Neural progenitor cell (in vitro differentiated cells): ENCODE data around the gene NDFIP1. TPM values are rescaled to one million over a fixed set of nuclear protein-coding genes. Genes with fewer than 3 reads are reported as not detected.

ENCODE experiments used
- DNase-seq: peaks from one replicate; pipeline ENCODE4 v3.0.0-alpha.2; 2016; ENCODE audit warnings: low spot score
- H2AFZ ChIP-seq: fragments of 200-600 bp; sonication (generic); replicated peaks from 2 replicates; pipeline ENCODE4 v1.6.1; 2016; ENCODE audit warnings: antibody characterized with exemption
- H3F3A ChIP-seq: fragments of 200-600 bp; sonication (generic); 2 replicates; pipeline ENCODE4 v1.6.1; 2016; ENCODE audit warnings: antibody characterized with exemption, low read depth
- H3K27ac ChIP-seq: fragments of 200-600 bp; sonication (generic); 2 replicates; pipeline ENCODE4 v1.5.1; 2016; ENCODE audit warnings: mild to moderate bottlenecking
- H3K27me3 ChIP-seq: fragments of 200-600 bp; sonication (generic); 2 replicates; pipeline ENCODE4 v1.6.1; 2016; ENCODE audit warnings: mild to moderate bottlenecking, moderate library complexity
- H3K36me3 ChIP-seq: fragments of 200-600 bp; sonication (generic); 2 replicates; pipeline ENCODE4 v1.5.1; 2016
- H3K4me1 ChIP-seq: fragments of 200-600 bp; sonication (generic); 2 replicates; pipeline ENCODE4 v1.6.1; 2016; ENCODE audit warnings: mixed run types
- H3K4me2 ChIP-seq: fragments of 200-600 bp; sonication (generic); 2 replicates; pipeline ENCODE4 v1.6.1; 2016
- H3K4me3 ChIP-seq: fragments of 200-600 bp; sonication (generic); 2 replicates; pipeline ENCODE4 v1.5.1; 2016
- H3K79me2 ChIP-seq: fragments of 200-600 bp; sonication (generic); 2 replicates; pipeline ENCODE4 v1.6.1; 2016; ENCODE audit warnings: low read depth
- H3K9ac ChIP-seq: fragments of 200-600 bp; sonication (generic); 2 replicates; pipeline ENCODE4 v1.6.1; 2016
- H3K9me3 ChIP-seq: fragments of 200-600 bp; sonication (generic); 2 replicates; pipeline ENCODE4 v1.5.1; 2016; ENCODE audit warnings: low read depth
- H4K20me1 ChIP-seq: fragments of 200-600 bp; sonication (generic); 2 replicates; pipeline ENCODE4 v1.6.1; 2016; ENCODE audit warnings: low read depth
- H3K27ac Mint-ChIP-seq: 3 replicates; pipeline ENCODE4 v1.8.0; 2021; ENCODE audit warnings: mixed read lengths
- H3K27me3 Mint-ChIP-seq: 2 replicates; pipeline ENCODE4 v1.8.0; 2022; ENCODE audit warnings: low read depth, mild to moderate bottlenecking, inconsistent platforms, moderate library complexity, mixed read lengths; ENCODE audit not compliant: insufficient read depth
- H3K36me3 Mint-ChIP-seq: 3 replicates; pipeline ENCODE4 v1.8.0; 2021; ENCODE audit warnings: mixed read lengths
- H3K4me1 Mint-ChIP-seq: 3 replicates; pipeline ENCODE4 v1.8.0; 2021; ENCODE audit warnings: mixed read lengths
- H3K4me3 Mint-ChIP-seq: 3 replicates; pipeline ENCODE4 v1.8.0; 2021; ENCODE audit warnings: mild to moderate bottlenecking, moderate library complexity, mixed read lengths
- H3K9me3 Mint-ChIP-seq: 3 replicates; pipeline ENCODE4 v1.8.0; 2020; ENCODE audit warnings: mixed read lengths
- EZH2 ChIP-seq: fragments of 200-600 bp; sonication (generic); IDR thresholded peaks from 2 replicates; pipeline ENCODE4 v1.6.1; 2017; ENCODE audit warnings: antibody characterized with exemption, mild to moderate bottlenecking, moderate library complexity
- EZH2phosphoT487 ChIP-seq: fragments of 200-600 bp; sonication (generic); IDR thresholded peaks from 2 replicates; pipeline ENCODE4 v1.6.1; 2017; ENCODE audit warnings: antibody characterized with exemption
- total RNA-seq: library from RNA; depleted of rRNA; stranded (reverse); fragments of >200 nt; gene quantifications from 2 replicates; pipeline ENCODE4 v1.2.3, GENCODE V29; 2015; ENCODE audit warnings: low replicate concordance
- TF ChIP-seq, protein P1 (sequence below): fragments of 200-600 bp; sonication (generic); IDR thresholded peaks from 2 replicates; pipeline ENCODE4 v1.5.1; 2017; ENCODE audit warnings: antibody characterized with exemption, mild to moderate bottlenecking

NDFIP1 gene
- total RNA-seq, 1 donor from 2014 or later, result 39.4 TPM

GRCh38 chr5:142201471-142201887, 92.9 kb downstream of the NDFIP1 start:
- no peak overlapping the region for H3K4me3 Mint-ChIP-seq
- H3K9ac ChIP-seq, result no peak overlapping the region
- DNase-seq, result no peak
- H3K9me3 Mint-ChIP-seq, result peaks cover 6% of the 10 kb centered on the region
- no peak overlapping the region for H3K27ac Mint-ChIP-seq
- TF ChIP-seq EZH2phosphoT487 (no peak), EZH2 (no peak)
- TF ChIP-seq, protein P1, sequence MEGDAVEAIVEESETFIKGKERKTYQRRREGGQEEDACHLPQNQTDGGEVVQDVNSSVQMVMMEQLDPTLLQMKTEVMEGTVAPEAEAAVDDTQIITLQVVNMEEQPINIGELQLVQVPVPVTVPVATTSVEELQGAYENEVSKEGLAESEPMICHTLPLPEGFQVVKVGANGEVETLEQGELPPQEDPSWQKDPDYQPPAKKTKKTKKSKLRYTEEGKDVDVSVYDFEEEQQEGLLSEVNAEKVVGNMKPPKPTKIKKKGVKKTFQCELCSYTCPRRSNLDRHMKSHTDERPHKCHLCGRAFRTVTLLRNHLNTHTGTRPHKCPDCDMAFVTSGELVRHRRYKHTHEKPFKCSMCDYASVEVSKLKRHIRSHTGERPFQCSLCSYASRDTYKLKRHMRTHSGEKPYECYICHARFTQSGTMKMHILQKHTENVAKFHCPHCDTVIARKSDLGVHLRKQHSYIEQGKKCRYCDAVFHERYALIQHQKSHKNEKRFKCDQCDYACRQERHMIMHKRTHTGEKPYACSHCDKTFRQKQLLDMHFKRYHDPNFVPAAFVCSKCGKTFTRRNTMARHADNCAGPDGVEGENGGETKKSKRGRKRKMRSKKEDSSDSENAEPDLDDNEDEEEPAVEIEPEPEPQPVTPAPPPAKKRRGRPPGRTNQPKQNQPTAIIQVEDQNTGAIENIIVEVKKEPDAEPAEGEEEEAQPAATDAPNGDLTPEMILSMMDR, result no peak
- H3K27me3 Mint-ChIP-seq, result no peaks in the 10 kb centered on the region
- no peaks in the 10 kb centered on the region for H3K79me2 ChIP-seq
- no peak overlapping the region for H3K4me3 ChIP-seq
- H3K27ac ChIP-seq, result no peak overlapping the region
- no peaks in the 10 kb centered on the region for H3K27me3 ChIP-seq
- H4K20me1 ChIP-seq, result no peaks in the 10 kb centered on the region
- H3K36me3 Mint-ChIP-seq, result peaks cover 1% of the 10 kb centered on the region
- H2AFZ ChIP-seq, result no peak overlapping the region
- no peak overlapping the region for H3K4me2 ChIP-seq
- H3K4me1 Mint-ChIP-seq, result peaks cover 7% of the 10 kb centered on the region
- no peaks in the 10 kb centered on the region for H3K9me3 ChIP-seq
- H3F3A ChIP-seq, result no peaks in the 10 kb centered on the region
- no peaks in the 10 kb centered on the region for H3K4me1 ChIP-seq
- no peaks in the 10 kb centered on the region for H3K36me3 ChIP-seq

DNA sequence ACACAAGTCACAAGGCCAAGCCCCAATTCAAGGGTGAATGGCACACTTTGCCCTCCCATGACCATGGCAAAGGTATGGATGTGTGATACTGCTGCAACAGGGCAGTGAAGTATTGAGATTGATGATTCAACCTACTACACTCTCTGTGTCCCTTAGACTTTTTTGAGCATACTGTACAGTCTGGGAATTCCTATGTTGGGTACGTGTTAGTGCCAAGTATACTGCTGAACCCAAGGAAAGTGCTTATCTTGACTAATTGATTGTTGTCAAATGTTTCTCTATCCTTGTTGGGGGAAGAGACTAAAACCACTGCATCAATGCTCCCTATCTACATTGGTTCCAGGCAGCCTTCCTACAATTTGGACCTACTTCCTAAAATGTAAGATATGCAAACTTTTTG, 93.7 kb downstream of the NDFIP1 start:
- no peak overlapping the region for H3K4me2 ChIP-seq
- H3K4me1 ChIP-seq, result no peaks in the 10 kb centered on the region
- H3K4me3 ChIP-seq, result no peak overlapping the region
- no peak overlapping the region for H2AFZ ChIP-seq
- H3K36me3 Mint-ChIP-seq, result peaks cover 1% of the 10 kb centered on the region
- H3F3A ChIP-seq, result no peaks in the 10 kb centered on the region
- no peak overlapping the region for H3K27ac Mint-ChIP-seq
- H3K9me3 ChIP-seq, result no peaks in the 10 kb centered on the region
- H3K27me3 ChIP-seq, result no peaks in the 10 kb centered on the region
- H3K9ac ChIP-seq, result no peak overlapping the region
- H3K4me3 Mint-ChIP-seq, result no peak overlapping the region
- no peaks in the 10 kb centered on the region for H3K36me3 ChIP-seq
- H4K20me1 ChIP-seq, result no peaks in the 10 kb centered on the region
- peaks cover 6% of the 10 kb centered on the region for H3K9me3 Mint-ChIP-seq
- peaks cover 1% of the 10 kb centered on the region for H3K27me3 Mint-ChIP-seq
- peaks cover 4% of the 10 kb centered on the region for H3K4me1 Mint-ChIP-seq
- no peak for DNase-seq
- no peaks in the 10 kb centered on the region for H3K79me2 ChIP-seq
- H3K27ac ChIP-seq, result no peak overlapping the region
- TF ChIP-seq, protein P1, result no peak
- TF ChIP-seq EZH2phosphoT487 (no peak), EZH2 (no peak)

Other genes with a start within 250 kb of the NDFIP1 start
- 24.8 and 48.4 TPM in 2 replicates for gene PCDH1, start 230.4 kb upstream of the NDFIP1 start, total RNA-seq
- 47.7 and 86.5 TPM in 2 replicates for gene DELE1, start 184.9 kb upstream of the NDFIP1 start, total RNA-seq
- gene PCDH12, start 150.6 kb upstream of the NDFIP1 start, total RNA-seq, result not detected in 2 replicates
- gene RNF14, start 139.7 kb upstream of the NDFIP1 start, total RNA-seq, result 21.0 and 41.2 TPM in 2 replicates
- 89.8 and 115 TPM in 2 replicates for gene GNPDA1, start 95.8 kb upstream of the NDFIP1 start, total RNA-seq
- gene SPRY4, start 216.2 kb downstream of the NDFIP1 start, total RNA-seq, result 0.13 and 1.7 TPM in 2 replicates